Measurements from ENCODE around the gene EXOC6B. TPM values are rescaled to one million over a fixed set of nuclear protein-coding genes. Genes with fewer than 3 reads are reported as not detected.

Gene EXOC6B
- total and polyA plus RNA-seq, 2 experiments from 2014 or later: 8.9 to 18.3 TPM

DNA sequence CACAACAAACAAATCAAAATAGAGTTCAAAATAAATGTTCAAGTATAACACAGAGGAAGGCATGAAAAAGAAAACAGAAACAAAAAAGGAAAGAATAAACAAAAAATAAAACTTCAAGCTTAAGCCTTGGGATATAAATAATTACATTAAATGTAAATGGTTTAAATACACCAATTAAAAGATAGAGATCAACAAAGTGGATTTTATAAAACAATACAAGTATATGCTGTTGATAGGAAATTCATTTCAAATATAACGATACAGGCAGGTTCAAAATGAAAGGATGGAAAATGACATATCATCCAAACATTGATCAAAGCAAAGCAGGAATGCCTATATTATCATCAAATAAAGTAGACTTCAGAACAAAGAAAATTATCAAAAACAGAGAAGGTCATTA lies 16.7 kb downstream of the EXOC6B start:
- Histone ChIP-seq H3K4me2 (ENCODE audit: unreplicated experiment) (no peak overlapping the region), H3K9me2 (ENCODE audit: insufficient read depth) (no peaks in the 10 kb centered on the region), H3K79me2 (ENCODE audit: insufficient read depth) (peaks cover 55% of the 10 kb centered on the region), H3K27ac (no peak overlapping the region), H3K9me3 (ENCODE audit: low read depth) (peaks cover 3% of the 10 kb centered on the region), H3F3A (ENCODE audit: insufficient read depth) (no peaks in the 10 kb centered on the region), H3K27me3 (replicated peaks; ENCODE audit: insufficient read depth) (no peaks in the 10 kb centered on the region), H3K36me3 (ENCODE audit: low read depth) (no peaks in the 10 kb centered on the region), H3K4me1 (ENCODE audit: insufficient read depth) (peaks cover 6% of the 10 kb centered on the region; the same call in 1 of the 2 replicates), H3K4me3 (no peak overlapping the region), H2AFZ (no peak overlapping the region), H3K9ac (no peak overlapping the region), H4K20me1 (ENCODE audit: insufficient read depth) (no peaks in the 10 kb centered on the region)
- in situ Hi-C loops (cut with MboI): no loop called here
- no peak for DNase-seq
- 93 to 95% methylated on average over 1 of the region's 1 CpG for WGBS, 2 experiments (ENCODE audit: low coverage in 1 of 2, low lambda C conversion rate in 2 of 2, missing lambda C conversion rate in 2 of 2)
- TF ChIP-seq EZH2phosphoT487 (IDR thresholded peaks at IDR 0.05; ENCODE audit: insufficient read depth, low read depth) (no peak), EZH2 (IDR thresholded peaks at IDR 0.05; ENCODE audit: insufficient read depth, poor library complexity, severe bottlenecking) (no peak)

DNA sequence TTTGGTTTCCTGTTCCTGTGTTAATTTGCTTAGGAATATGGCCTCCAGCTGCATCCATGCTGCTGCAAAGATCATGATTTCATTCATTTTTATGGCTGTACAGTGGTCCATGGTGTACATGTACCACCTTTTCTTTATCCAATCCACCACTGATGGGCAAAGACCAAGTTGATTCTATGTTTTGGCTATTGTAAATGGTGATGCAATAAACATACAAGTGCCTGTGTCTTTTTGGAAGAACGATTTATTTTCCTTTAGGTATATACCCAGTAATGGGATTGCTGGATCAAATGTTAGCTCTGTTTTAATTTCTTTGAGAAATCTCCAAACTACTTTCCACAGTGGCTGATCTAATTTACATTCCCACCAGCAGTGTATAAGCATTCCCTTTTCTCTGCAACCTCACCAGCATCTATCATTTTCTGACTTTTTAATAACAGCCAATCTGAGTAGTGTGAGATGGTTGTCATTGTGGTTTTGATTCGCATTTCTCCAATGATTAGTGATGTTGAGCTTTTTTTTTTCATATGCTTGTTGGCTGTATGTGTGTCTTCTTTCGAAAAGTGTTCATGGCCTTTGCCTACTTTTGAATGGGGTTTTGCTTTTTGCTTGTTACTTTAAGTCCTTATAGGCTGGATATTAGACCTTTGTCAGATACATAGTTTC lies 19.4 kb downstream of the EXOC6B start:
- WGBS, 2 experiments (ENCODE audit: low coverage in 1 of 2, low lambda C conversion rate in 2 of 2, missing lambda C conversion rate in 2 of 2): 93 to 94% methylated on average over 3 of the region's 3 CpGs
- H3K9ac ChIP-seq: no peak overlapping the region
- peaks cover 9% of the 10 kb centered on the region for H3K4me1 ChIP-seq (ENCODE audit: insufficient read depth)
- H3K9me2 ChIP-seq (ENCODE audit: insufficient read depth): no peaks in the 10 kb centered on the region
- H3F3A ChIP-seq (ENCODE audit: insufficient read depth): peaks cover 9% of the 10 kb centered on the region; the same call in 1 of the 2 replicates
- no peak overlapping the region for H3K27ac ChIP-seq
- in situ Hi-C loops (cut with MboI): no loop called here
- H3K4me2 ChIP-seq (ENCODE audit: unreplicated experiment): no peak overlapping the region
- H3K27me3 ChIP-seq (replicated peaks; ENCODE audit: insufficient read depth): no peaks in the 10 kb centered on the region
- no peak overlapping the region for H2AFZ ChIP-seq
- H3K4me3 ChIP-seq: no peak overlapping the region
- H3K36me3 ChIP-seq (ENCODE audit: low read depth): no peaks in the 10 kb centered on the region
- TF ChIP-seq EZH2 (IDR thresholded peaks at IDR 0.05; ENCODE audit: insufficient read depth, poor library complexity, severe bottlenecking) (no peak), EZH2phosphoT487 (IDR thresholded peaks at IDR 0.05; ENCODE audit: insufficient read depth, low read depth) (no peak)
- no peak for DNase-seq
- peaks cover 4% of the 10 kb centered on the region; the same call in 1 of the 2 replicates for H4K20me1 ChIP-seq (ENCODE audit: insufficient read depth)
- H3K9me3 ChIP-seq (ENCODE audit: low read depth): peaks cover 3% of the 10 kb centered on the region
- peaks cover 43% of the 10 kb centered on the region for H3K79me2 ChIP-seq (ENCODE audit: insufficient read depth)

DNA sequence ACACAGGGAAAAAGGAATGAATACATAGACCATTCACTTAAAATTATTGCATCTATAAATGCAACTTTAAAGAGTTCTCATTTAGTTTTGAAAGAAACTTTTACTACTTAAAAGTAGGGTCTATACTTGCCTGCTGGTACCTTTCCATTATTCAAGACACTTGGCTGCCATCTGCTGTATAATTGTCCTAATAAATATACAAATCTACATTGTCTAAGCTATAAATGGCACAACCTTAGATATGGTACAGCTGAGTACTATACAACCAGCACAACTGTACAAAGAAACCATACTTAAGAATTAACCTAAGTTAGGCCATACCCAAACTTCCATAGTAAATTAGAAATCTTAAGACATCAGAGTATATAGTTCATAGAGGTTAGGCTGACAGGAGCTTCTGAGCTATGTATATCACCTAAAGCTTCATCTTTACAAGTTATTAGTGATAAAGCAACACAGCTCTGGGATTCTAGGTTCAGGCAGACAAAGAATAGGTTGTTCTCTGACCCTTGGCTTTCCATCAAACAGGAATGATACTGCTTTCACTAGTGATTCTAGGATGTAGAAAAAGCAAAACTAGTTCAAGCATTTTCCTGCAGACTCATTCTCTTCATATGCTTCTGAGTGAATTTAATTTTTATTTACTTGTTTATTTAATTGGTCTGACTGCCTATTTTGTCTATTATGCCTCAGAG lies 22.1 kb downstream of the EXOC6B start:
- Histone ChIP-seq H3K79me2 (ENCODE audit: insufficient read depth) (peaks cover 19% of the 10 kb centered on the region; the same call in 1 of the 2 replicates), H3K9ac (no peak overlapping the region), H3K4me3 (no peak overlapping the region), H3K36me3 (ENCODE audit: low read depth) (no peaks in the 10 kb centered on the region), H3K9me3 (ENCODE audit: low read depth) (no peaks in the 10 kb centered on the region), H3K9me2 (ENCODE audit: insufficient read depth) (no peaks in the 10 kb centered on the region), H2AFZ (no peak overlapping the region), H3K27ac (no peak overlapping the region), H3K4me1 (ENCODE audit: insufficient read depth) (peaks cover 9% of the 10 kb centered on the region), H4K20me1 (ENCODE audit: insufficient read depth) (peaks cover 4% of the 10 kb centered on the region; the same call in 1 of the 2 replicates), H3K4me2 (ENCODE audit: unreplicated experiment) (no peak overlapping the region), H3K27me3 (replicated peaks; ENCODE audit: insufficient read depth) (no peaks in the 10 kb centered on the region), H3F3A (ENCODE audit: insufficient read depth) (peaks cover 9% of the 10 kb centered on the region; the same call in 1 of the 2 replicates)
- in situ Hi-C loops (cut with MboI): no loop called here
- DNase-seq: no peak
- no peak for TF ChIP-seq EZH2 (IDR thresholded peaks at IDR 0.05; ENCODE audit: insufficient read depth, poor library complexity, severe bottlenecking)
- no peak for TF ChIP-seq EZH2phosphoT487 (IDR thresholded peaks at IDR 0.05; ENCODE audit: insufficient read depth, low read depth)

DNA sequence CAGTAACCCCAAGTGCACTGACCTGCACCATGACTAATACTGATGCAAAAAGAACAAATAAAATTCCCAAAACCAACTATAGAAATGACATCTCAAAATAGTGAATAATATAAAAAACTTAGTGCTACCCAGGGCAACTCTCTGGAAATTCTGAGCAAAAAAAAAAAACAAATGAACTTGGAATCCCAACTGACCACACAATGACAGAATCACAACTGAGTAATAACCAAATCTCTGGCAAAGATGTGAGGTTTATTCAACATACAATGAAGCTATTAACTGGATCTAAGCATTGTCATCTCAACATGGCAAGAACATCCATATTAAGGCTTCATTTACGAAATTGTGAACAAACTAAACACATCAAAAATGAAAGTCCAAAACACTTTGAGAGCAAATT lies 22.7 kb downstream of the EXOC6B start:
- Histone ChIP-seq H3K4me3 (no peak overlapping the region), H3K27me3 (replicated peaks; ENCODE audit: insufficient read depth) (no peaks in the 10 kb centered on the region), H3F3A (ENCODE audit: insufficient read depth) (peaks cover 9% of the 10 kb centered on the region; the same call in 1 of the 2 replicates), H3K27ac (no peak overlapping the region), H3K9ac (no peak overlapping the region), H3K79me2 (ENCODE audit: insufficient read depth) (peaks cover 14% of the 10 kb centered on the region; the same call in 1 of the 2 replicates), H3K9me3 (ENCODE audit: low read depth) (no peaks in the 10 kb centered on the region), H3K4me1 (ENCODE audit: insufficient read depth) (peaks cover 9% of the 10 kb centered on the region), H2AFZ (no peak overlapping the region), H4K20me1 (ENCODE audit: insufficient read depth) (peaks cover 4% of the 10 kb centered on the region; the same call in 1 of the 2 replicates), H3K9me2 (ENCODE audit: insufficient read depth) (no peaks in the 10 kb centered on the region), H3K36me3 (ENCODE audit: low read depth) (no peaks in the 10 kb centered on the region), H3K4me2 (ENCODE audit: unreplicated experiment) (no peak overlapping the region)
- peak; percentile 71 for DNase-seq
- 82 to 89% methylated on average over 1 of the region's 1 CpG for WGBS, 2 experiments (ENCODE audit: low coverage in 1 of 2, low lambda C conversion rate in 2 of 2, missing lambda C conversion rate in 2 of 2)
- in situ Hi-C loops (cut with MboI): no loop called here
- TF ChIP-seq EZH2 (IDR thresholded peaks at IDR 0.05; ENCODE audit: insufficient read depth, poor library complexity, severe bottlenecking) (no peak), EZH2phosphoT487 (IDR thresholded peaks at IDR 0.05; ENCODE audit: insufficient read depth, low read depth) (0 out of 2 replicates have a peak, but pooled peaks have one; percentile 51)
